K562 (cell line): ENCODE measurements around the gene ELP1. TPM values are rescaled to one million over a fixed set of nuclear protein-coding genes. Genes with fewer than 3 reads are reported as not detected.

Source experiments
- ATAC-seq: fragments of 200-7000 bp; cut with Tn5 transposase; 3 replicates; pipeline ENCODE4 v1.9.1; 2020; ENCODE audit warnings: moderate library complexity
- BruUV-seq: library from RNA; stranded (reverse); fragments of 400-500 nt; replicated peaks from 2 replicates; lab custom pipeline; 2021; lab: Mats Ljungman, UMichigan
- CTCF ChIA-PET: fragments of 300-600 bp; formaldehyde crosslinking; extraction: SDS; loops from one replicate; lab custom pipeline; 2021; ENCODE audit warnings: low intra/inter-chr PET ratio; lab: Yijun Ruan, JAX
- POLR2A ChIA-PET: fragments of 300-600, 350-650 bp; sonication (Branson Sonifier 250); formaldehyde crosslinking; extraction: SDS; loops from one replicate; lab custom pipeline; 2021; ENCODE audit warnings: antibody characterized with exemption, inconsistent platforms; lab: Yijun Ruan, JAX
- DNase-seq, 4 experiments: peaks; one replicate each; pipeline versions ENCODE4 v3.0.0 to v3.0.0-alpha.2; 2011 to 2018; ENCODE audit warnings: low spot score in 3 of 4, mixed read lengths in 3 of 4; ENCODE audit errors: extremely low read depth in 1 of 4
- FAIRE-seq: peaks from 2 replicates; lab custom pipeline; 2011; peaks lifted over from hg19 to GRCh38; lab: Jason Lieb, UNC
- H2AFZ ChIP-seq: 2 replicates; pipeline ENCODE4 v1.6.0; 2011; ENCODE audit warnings: low read depth, low read length, control low read depth, inconsistent platforms
- H3K27ac ChIP-seq: fragments of 200-600 bp; 3 replicates; pipeline ENCODE4 v1.8.0; 2011; ENCODE audit warnings: low read depth, mild to moderate bottlenecking, control low read depth, inconsistent platforms, low read length, moderate library complexity, mixed read lengths; ENCODE audit errors: extremely low read depth
- H3K27me3 ChIP-seq, 2 experiments: fragments of 300-600 bp in 1 of 2; 2 replicates in 1 of 2; 3 replicates in 1 of 2; pipeline versions ENCODE4 v1.6.0 to v1.8.0; 2011; ENCODE audit warnings: inconsistent platforms in 2 of 2, low read length in 2 of 2, mild to moderate bottlenecking in 1 of 2, mixed read lengths in 1 of 2, moderate library complexity in 1 of 2; ENCODE audit not compliant: control insufficient read depth in 2 of 2, insufficient read depth in 2 of 2
- H3K36me3 ChIP-seq: fragments of 300-600 bp; 3 replicates; pipeline ENCODE4 v1.8.0; 2011; ENCODE audit warnings: mild to moderate bottlenecking, low read length, inconsistent platforms; ENCODE audit not compliant: control insufficient read depth, insufficient read depth
- H3K4me1 ChIP-seq, 2 experiments: fragments of 200-600 bp in 1 of 2; replicated peaks in 1 of 2; 2 replicates in 1 of 2; 3 replicates in 1 of 2; pipeline versions ENCODE4 v1.5.1 to v1.8.0; 2011; ENCODE audit warnings: inconsistent platforms in 2 of 2, low read length in 2 of 2, mild to moderate bottlenecking in 1 of 2, mixed read lengths in 1 of 2, moderate library complexity in 1 of 2; ENCODE audit not compliant: control insufficient read depth in 2 of 2, insufficient read depth in 2 of 2
- H3K4me2 ChIP-seq: 2 replicates; pipeline ENCODE4 v1.6.1; 2011; ENCODE audit warnings: low read length, control low read depth, inconsistent platforms, mixed read lengths; ENCODE audit not compliant: insufficient read depth
- H3K4me3 ChIP-seq: fragments of 200-600 bp; sonication (generic), shearing (Covaris generic); 2 replicates; pipeline ENCODE4 v1.5.1; 2016; ENCODE audit warnings: control low read depth, inconsistent platforms
- H3K79me2 ChIP-seq: fragments of 200-600 bp; 3 replicates; pipeline ENCODE4 v1.8.0; 2011; ENCODE audit warnings: low read length, inconsistent platforms; ENCODE audit not compliant: control insufficient read depth, insufficient read depth
- H3K9ac ChIP-seq, 2 experiments: 2 replicates each; pipeline versions ENCODE4 v1.6.0 to v1.6.1; 2011; ENCODE audit warnings: low read depth in 2 of 2, low read length in 2 of 2, control low read depth in 1 of 2, inconsistent platforms in 1 of 2, mild to moderate bottlenecking in 1 of 2, mixed read lengths in 1 of 2; ENCODE audit not compliant: insufficient read depth in 1 of 2
- H3K9me1 ChIP-seq: one replicate; pipeline ENCODE4 v1.6.0; 2011; ENCODE audit warnings: inconsistent platforms, mild to moderate bottlenecking, low read length, moderate library complexity; ENCODE audit not compliant: control insufficient read depth, insufficient read depth
- H3K9me3 ChIP-seq: replicated peaks from 2 replicates; pipeline ENCODE4 v1.5.1; 2011; ENCODE audit warnings: low read depth, low read length, inconsistent platforms; ENCODE audit not compliant: control insufficient read depth, insufficient read depth
- H4K20me1 ChIP-seq: replicated peaks from 2 replicates; pipeline ENCODE4 v1.6.1; 2011; ENCODE audit warnings: low read length, inconsistent platforms, mixed read lengths; ENCODE audit not compliant: control insufficient read depth, insufficient read depth
- DEAF1 ChIP-seq: fragments of 450-650 bp; formaldehyde crosslinking; IDR thresholded peaks from 2 replicates; pipeline ENCODE4 v1.4.0; 2020; ENCODE audit warnings: mild to moderate bottlenecking, moderate library complexity
- FOXA1 ChIP-seq: fragments of 450-650 bp; IDR thresholded peaks from 2 replicates; pipeline ENCODE4 v1.6.1; 2016; ENCODE audit warnings: mild to moderate bottlenecking, borderline replicate concordance
- FOXA3 ChIP-seq, 2 experiments: fragments of 450-650 bp in 1 of 2; sonication (generic) in 1 of 2; formaldehyde crosslinking; IDR thresholded peaks in 1 of 2; conservative IDR thresholded peaks in 1 of 2; 2 replicates each; pipeline versions ENCODE4 v1.4.0 to v1.8.0; 2020 to 2022; ENCODE audit warnings: mild to moderate bottlenecking in 2 of 2, missing genetic modification reagents in 1 of 2
- PREB ChIP-seq: sonication (generic); formaldehyde crosslinking; IDR thresholded peaks from 2 replicates; pipeline ENCODE4 v1.8.1; 2023; ENCODE audit warnings: mild to moderate bottlenecking, missing genetic modification reagents
- RAD21 ChIP-seq, 2 experiments: fragments of 250-450 bp in 1 of 2; fragments of 450-650 bp in 1 of 2; sonication (Bioruptor Pico) in 1 of 2; formaldehyde crosslinking in 1 of 2; IDR thresholded peaks in 1 of 2; conservative IDR thresholded peaks in 1 of 2; 2 replicates each; pipeline versions ENCODE4 v1.4.0 to v1.8.0; 2020 to 2022; ENCODE audit warnings: mild to moderate bottlenecking in 2 of 2, moderate library complexity in 1 of 2
- TEAD1 ChIP-seq, 2 experiments: fragments of 450-650 bp in 1 of 2; sonication (generic) in 1 of 2; formaldehyde crosslinking; IDR thresholded peaks; 2 replicates each; pipeline versions ENCODE4 v1.4.0 to v1.8.0; 2020 to 2022; ENCODE audit warnings: mild to moderate bottlenecking in 2 of 2, missing genetic modification reagents in 1 of 2
- ZNF444 ChIP-seq: fragments of 250-450 bp; sonication (Bioruptor Pico); IDR thresholded peaks from 2 replicates; pipeline ENCODE4 v1.4.0; 2020; ENCODE audit warnings: mild to moderate bottlenecking, moderate library complexity
- WGBS: fragments of 100-300 bp; shearing (Covaris generic); methylation state at CpG from one replicate; pipeline ENCODE4 v1.1.6; 2016; ENCODE audit warnings: low coverage, mixed read lengths; ENCODE audit not compliant: insufficient coverage; ENCODE audit errors: missing lambda C conversion rate; 5-methylcytosine and 5-hydroxymethylcytosine counted together
- in situ Hi-C: fragments of 300-500 bp; cut with MboI; formaldehyde crosslinking; loops from 4 replicates; pipeline ENCODE4 v1.15.0; 2018; ENCODE audit warnings: inconsistent platforms, mixed read lengths
- intact Hi-C: fragments of 100-400 bp; cut with micrococcal nuclease; formaldehyde crosslinking; loops from 2 replicates; pipeline ENCODE4 v1.14.2; 2022
- polyA plus RNA-seq, 8 experiments: library from polyadenylated mRNA; depleted of rRNA in 4 of 8; stranded (reverse) in 5 of 8; unstranded in 3 of 8; fragments of >200 nt; fragmentation: Nextera tagmentation in 2 of 8; fragmentation: Illumina TruSeq in 1 of 8; extraction: Ambion mirVana in 2 of 8; extraction: Trizol in 1 of 8; gene quantifications; 2 replicates each; pipeline versions ENCODE4 v1.2.1 to v1.2.3, GENCODE V29; 2011 to 2014; ENCODE audit warnings: inconsistent platforms in 1 of 8, missing spikeins in 1 of 8
- total RNA-seq, 7 experiments: library from RNA; depleted of rRNA in 6 of 7; stranded (reverse); fragments of >200 nt in 6 of 7; fragmentation: Illumina TruSeq in 2 of 7; extraction: Trizol in 2 of 7; gene quantifications; 2 replicates each; pipeline versions ENCODE4 v1.2.1 to v1.2.3, GENCODE V29; 2011 to 2021; ENCODE audit warnings: low replicate concordance in 1 of 7
- TF ChIP-seq, protein P1 (sequence below): sonication (generic); formaldehyde crosslinking; IDR thresholded peaks from 2 replicates; pipeline ENCODE4 v1.8.1; 2023; ENCODE audit warnings: mild to moderate bottlenecking, missing genetic modification reagents
- TF ChIP-seq, protein P2 (sequence below), 3 experiments: IDR thresholded peaks in 2 of 3; conservative IDR thresholded peaks in 1 of 3; 2 replicates each; pipeline ENCODE4 v1.5.1; 2011 to 2012; ENCODE audit warnings: low read length in 3 of 3, mild to moderate bottlenecking in 3 of 3, control low read depth in 2 of 3, improper control_type of control experiment in 1 of 3, inconsistent platforms in 1 of 3, low read depth in 1 of 3, mixed read lengths in 1 of 3, moderate library complexity in 1 of 3; ENCODE audit not compliant: insufficient read depth in 2 of 3
- TF ChIP-seq, protein P3 (sequence below): IDR thresholded peaks from 2 replicates; pipeline ENCODE4 v1.6.1; 2012; ENCODE audit warnings: low read depth, low read length, improper control_type of control experiment, borderline replicate concordance

ELP1 gene
- total and polyA plus RNA-seq, 9 of the 15 experiments (the other 6 are each of a cell fraction or from before 2014, with no cell fraction given), result 17.0 to 48.6 (median 39.7) TPM

DNA sequence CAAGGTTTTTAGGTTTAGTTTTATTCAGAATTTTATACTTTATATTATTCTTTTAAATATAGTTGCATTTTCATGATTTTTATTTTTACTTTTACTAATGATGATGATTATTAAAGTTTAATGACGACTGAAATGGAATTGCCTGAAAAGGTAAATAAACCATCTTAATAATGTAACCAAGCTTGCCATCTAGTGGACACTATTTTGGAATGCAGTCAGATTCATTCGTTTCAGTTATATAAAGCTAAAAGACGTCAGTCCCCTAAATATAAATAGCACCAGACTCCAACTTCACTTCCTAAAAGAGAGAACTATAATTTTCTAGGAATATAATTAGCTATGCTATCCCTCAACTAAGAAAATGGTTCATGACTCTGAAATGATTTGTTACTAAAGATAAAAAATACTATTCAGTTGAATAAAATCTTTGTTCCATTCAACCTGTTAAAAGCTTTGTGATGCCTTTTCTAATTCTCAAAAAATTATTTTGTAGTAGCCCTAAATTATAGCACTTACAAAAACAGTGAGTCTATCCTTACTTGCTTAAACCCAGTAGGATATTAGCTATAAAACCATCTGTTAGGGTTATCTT, 20.2 kb upstream of the ELP1 start:
- ChIA-PET CTCF (interaction anchor here (1.0 to 1.5 kb wide), 2 partner anchors 64 to 104 kb away, joined by 3 to 13 read pairs; no protein-coding TSS in a partner anchor), POLR2A (interaction anchor here (0.9 to 1.2 kb wide), 3 partner anchors 10 to 14 kb away, joined by 3 to 9 read pairs (median 4); no protein-coding TSS in a partner anchor)
- Histone ChIP-seq H3K9ac (no peak overlapping the region), H3K4me3 (no peak overlapping the region), H3K36me3 (peaks cover 11% of the 10 kb centered on the region), H3K27ac (no peak overlapping the region), H3K4me1 (peaks cover 0 to 5% of the 10 kb centered on the region in 2 experiments; a peak in 2 of 5 replicates), H3K27me3 (no peaks in the 10 kb centered on the region), H2AFZ (no peak overlapping the region), H3K9me3 (no peaks in the 10 kb centered on the region), H3K9me1 (no peaks in the 10 kb centered on the region), H3K79me2 (no peaks in the 10 kb centered on the region), H3K4me2 (no peak overlapping the region), H4K20me1 (no peaks in the 10 kb centered on the region)
- DNase-seq, result peak in 3 of 4 experiments; percentile 22 to 47 (median 28)
- BruUV-seq, result no TSS peak
- intact Hi-C loops (loop anchor here (5.0 kb wide), 1 partner anchor 67 kb away; no protein-coding TSS in a partner anchor), in situ Hi-C loops (no loop called here)
- ATAC-seq, result peak; percentile 74
- WGBS, result 2% methylated on average over 3 of the region's 3 CpGs
- no peak for FAIRE-seq
- TF ChIP-seq, protein P1, sequence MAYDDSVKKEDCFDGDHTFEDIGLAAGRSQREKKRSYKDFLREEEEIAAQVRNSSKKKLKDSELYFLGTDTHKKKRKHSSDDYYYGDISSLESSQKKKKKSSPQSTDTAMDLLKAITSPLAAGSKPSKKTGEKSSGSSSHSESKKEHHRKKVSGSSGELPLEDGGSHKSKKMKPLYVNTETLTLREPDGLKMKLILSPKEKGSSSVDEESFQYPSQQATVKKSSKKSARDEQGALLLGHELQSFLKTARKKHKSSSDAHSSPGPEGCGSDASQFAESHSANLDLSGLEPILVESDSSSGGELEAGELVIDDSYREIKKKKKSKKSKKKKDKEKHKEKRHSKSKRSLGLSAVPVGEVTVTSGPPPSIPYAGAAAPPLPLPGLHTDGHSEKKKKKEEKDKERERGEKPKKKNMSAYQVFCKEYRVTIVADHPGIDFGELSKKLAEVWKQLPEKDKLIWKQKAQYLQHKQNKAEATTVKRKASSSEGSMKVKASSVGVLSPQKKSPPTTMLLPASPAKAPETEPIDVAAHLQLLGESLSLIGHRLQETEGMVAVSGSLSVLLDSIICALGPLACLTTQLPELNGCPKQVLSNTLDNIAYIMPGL (CRISPR knock-in tag), result no peak
- TF ChIP-seq FOXA3 (CRISPR knock-in tag; conservative IDR thresholded peaks at IDR 0.05 in 1 of 2, IDR thresholded peaks at IDR 0.05 in 1 of 2) (peak in 1 of 2 experiments; percentile 72; a peak in 2 of 4 replicates), TEAD1 (CRISPR knock-in tag; IDR thresholded peaks at IDR 0.05) (0 out of 4 replicates have a peak, but pooled peaks of 1 of the 2 experiments have one; percentile 34), FOXA1 (no peak), ZNF444 (CRISPR knock-in tag) (no peak), PREB (CRISPR knock-in tag) (no peak), RAD21 (CRISPR knock-in tag; conservative IDR thresholded peaks at IDR 0.05 in 1 of 2, IDR thresholded peaks at IDR 0.05 in 1 of 2) (peak; percentile 57 to 65), DEAF1 (0 out of 2 replicates have a peak, but pooled peaks have one; percentile 46)
- TF ChIP-seq, protein P2, sequence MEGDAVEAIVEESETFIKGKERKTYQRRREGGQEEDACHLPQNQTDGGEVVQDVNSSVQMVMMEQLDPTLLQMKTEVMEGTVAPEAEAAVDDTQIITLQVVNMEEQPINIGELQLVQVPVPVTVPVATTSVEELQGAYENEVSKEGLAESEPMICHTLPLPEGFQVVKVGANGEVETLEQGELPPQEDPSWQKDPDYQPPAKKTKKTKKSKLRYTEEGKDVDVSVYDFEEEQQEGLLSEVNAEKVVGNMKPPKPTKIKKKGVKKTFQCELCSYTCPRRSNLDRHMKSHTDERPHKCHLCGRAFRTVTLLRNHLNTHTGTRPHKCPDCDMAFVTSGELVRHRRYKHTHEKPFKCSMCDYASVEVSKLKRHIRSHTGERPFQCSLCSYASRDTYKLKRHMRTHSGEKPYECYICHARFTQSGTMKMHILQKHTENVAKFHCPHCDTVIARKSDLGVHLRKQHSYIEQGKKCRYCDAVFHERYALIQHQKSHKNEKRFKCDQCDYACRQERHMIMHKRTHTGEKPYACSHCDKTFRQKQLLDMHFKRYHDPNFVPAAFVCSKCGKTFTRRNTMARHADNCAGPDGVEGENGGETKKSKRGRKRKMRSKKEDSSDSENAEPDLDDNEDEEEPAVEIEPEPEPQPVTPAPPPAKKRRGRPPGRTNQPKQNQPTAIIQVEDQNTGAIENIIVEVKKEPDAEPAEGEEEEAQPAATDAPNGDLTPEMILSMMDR (IDR thresholded peaks at IDR 0.05 in 2 of 3, conservative IDR thresholded peaks at IDR 0.05 in 1 of 3; ENCODE audit: insufficient read depth in 2 of 3, low read depth in 1 of 3, low read length in 3 of 3), result peak; percentile 38 to 71 (median 41); a peak in 4 of 6 replicates
- TF ChIP-seq, protein P3, sequence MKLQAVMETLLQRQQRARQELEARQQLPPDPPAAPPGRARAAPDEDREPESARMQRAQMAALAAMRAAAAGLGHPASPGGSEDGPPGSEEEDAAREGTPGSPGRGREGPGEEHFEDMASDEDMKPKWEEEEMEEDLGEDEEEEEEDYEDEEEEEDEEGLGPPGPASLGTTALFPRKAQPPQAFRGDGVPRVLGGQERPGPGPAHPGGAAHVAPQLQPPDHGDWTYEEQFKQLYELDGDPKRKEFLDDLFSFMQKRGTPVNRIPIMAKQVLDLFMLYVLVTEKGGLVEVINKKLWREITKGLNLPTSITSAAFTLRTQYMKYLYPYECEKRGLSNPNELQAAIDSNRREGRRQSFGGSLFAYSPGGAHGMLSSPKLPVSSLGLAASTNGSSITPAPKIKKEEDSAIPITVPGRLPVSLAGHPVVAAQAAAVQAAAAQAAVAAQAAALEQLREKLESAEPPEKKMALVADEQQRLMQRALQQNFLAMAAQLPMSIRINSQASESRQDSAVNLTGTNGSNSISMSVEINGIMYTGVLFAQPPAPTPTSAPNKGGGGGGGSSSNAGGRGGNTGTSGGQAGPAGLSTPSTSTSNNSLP, result peak; percentile 44; the same call in 1 of the 2 replicates
